Left cardiac atrium (tissue), 4 donors: Measurements from ENCODE around the gene RHPN2. TPM values are rescaled to one million over a fixed set of nuclear protein-coding genes. Genes with fewer than 3 reads are reported as not detected.
"Not testable (repeated sequence)": the region's sequence is repeated elsewhere in the genome, so short reads cannot be mapped to it uniquely, and the experiment has no call there.

Source experiments
- ATAC-seq, 2 donors: fragments of 200-7000 bp; cut with Tn5 transposase; one replicate each; pipeline ENCODE4 v1.9.1; 2020; ENCODE audit warnings: mild to moderate bottlenecking in 2 of 2, moderate library complexity in 2 of 2
- DNase-seq: peaks from one replicate; pipeline ENCODE4 v3.0.0-alpha.2; 2020
- intact Hi-C, 2 donors: fragments of 100-400 bp; cut with DNase I; formaldehyde crosslinking; loops; one replicate each; pipeline versions ENCODE4 v1.14.1 to v1.15.1; 2022 to 2023
- total RNA-seq, 2 donors: library from RNA; stranded (reverse); fragmentation: NEBNext Ultra II Directional; extraction: Animal tissue kit (Norgen Biotek cat#: 25700); gene quantifications; one replicate each; pipeline ENCODE4 v1.2.1, GENCODE V29; 2021
- donor health status: DM: no; HTN: yes; CAD: no.
- donor health status: DM: no; HTN: yes; CAD: no; lungs with severe emphysema.
- donor health status: DM: yes; HTN: yes; CAD: no.
- donor health status: Dilated cardiomyopathy.

RHPN2 gene
- total RNA-seq, 2 donors from 2014 or later = 1.8 to 3.2 TPM

GRCh38 chr19:33071887-33072286 is 7.2 kb upstream of the RHPN2 start:
- ATAC-seq = no peak

GRCh38 chr19:33067121-33067520 is 2.4 kb upstream of the RHPN2 start:
- ATAC-seq = no peak
- DNase-seq = no peak
- intact Hi-C loops = no loop called here

More at GRCh38 chr19:33071887-33072286, 7.2 kb upstream of the RHPN2 start:
- DNase-seq = no peak
- intact Hi-C loops = no loop called here

- intact Hi-C loops = no loop called here
- DNase-seq (no peak), ATAC-seq (no peak)
Measured at GRCh38 chr19:33066543-33066942, 1.9 kb upstream of the RHPN2 start.

GRCh38 chr19:33064458-33064791 is 263 bp downstream of the RHPN2 start:
- intact Hi-C loops = no loop called here
- DNase-seq (peak; percentile 29), ATAC-seq (peak; percentile 31 to 64)

- ATAC-seq = peak; percentile 11 to 47
- DNase-seq = no peak
- intact Hi-C loops = no loop called here
Measured at GRCh38 chr19:33063753-33064457, 783 bp downstream of the RHPN2 start.

- DNase-seq (peak; percentile 29), ATAC-seq (peak in 1 of 2 donors; percentile 44)
Measured at GRCh38 chr19:33063356-33063752, 1.3 kb downstream of the RHPN2 start.

GRCh38 chr19:33062902-33063301 is 1.8 kb downstream of the RHPN2 start:
- no peak for DNase-seq
- intact Hi-C loops = no loop called here

More at GRCh38 chr19:33063356-33063752, 1.3 kb downstream of the RHPN2 start:
- intact Hi-C loops = no loop called here

GRCh38 chr19:33060586-33060985 is 4.1 kb downstream of the RHPN2 start:
- ATAC-seq (no peak), DNase-seq (no peak)
- intact Hi-C loops = no loop called here

More at GRCh38 chr19:33062902-33063301, 1.8 kb downstream of the RHPN2 start:
- ATAC-seq = no peak

- ATAC-seq (peak in 1 of 2 donors; percentile 55), DNase-seq (no peak)
- intact Hi-C loops = no loop called here
Measured at GRCh38 chr19:33055718-33056117, 9.0 kb downstream of the RHPN2 start.

GRCh38 chr19:33054623-33055022 is 10.1 kb downstream of the RHPN2 start:
- intact Hi-C loops = no loop called here
- DNase-seq = no peak
- no peak for ATAC-seq

- DNase-seq (no peak), ATAC-seq (peak; percentile 24 to 55)
- intact Hi-C loops = no loop called here
Measured at GRCh38 chr19:33052352-33052972, 12.2 kb downstream of the RHPN2 start.

- intact Hi-C loops = no loop called here
- DNase-seq = no peak
Measured at GRCh38 chr19:33050110-33050509, 14.6 kb downstream of the RHPN2 start.

GRCh38 chr19:33048806-33049676 is 15.6 kb downstream of the RHPN2 start:
- ATAC-seq (peak; percentile 27 to 80), DNase-seq (no peak)
- intact Hi-C loops = no loop called here

More at GRCh38 chr19:33050110-33050509, 14.6 kb downstream of the RHPN2 start:
- no peak for ATAC-seq

GRCh38 chr19:33047422-33047821 is 17.3 kb downstream of the RHPN2 start:
- intact Hi-C loops = no loop called here
- no peak for DNase-seq
- ATAC-seq = peak; percentile 65 to 93

- ATAC-seq, intact Hi-C loops, DNase-seq: not testable (repeated sequence)
Measured at GRCh38 chr19:33041828-33042160, 22.9 kb downstream of the RHPN2 start.

GRCh38 chr19:33040994-33041827 is 23.5 kb downstream of the RHPN2 start:
- ATAC-seq = peak in 1 of 2 donors; percentile 22
- DNase-seq = no peak

GRCh38 chr19:33039815-33040214 is 24.9 kb downstream of the RHPN2 start:
- intact Hi-C loops = no loop called here
- DNase-seq (no peak), ATAC-seq (no peak)

More at GRCh38 chr19:33040994-33041827, 23.5 kb downstream of the RHPN2 start:
- intact Hi-C loops = no loop called here

- ATAC-seq = no peak
- intact Hi-C loops = no loop called here
- DNase-seq = no peak
Measured at GRCh38 chr19:33039108-33039599, 25.5 kb downstream of the RHPN2 start.
